Measurements from ENCODE around the gene PACSIN2. TPM values are rescaled to one million over a fixed set of nuclear protein-coding genes. Genes with fewer than 3 reads are reported as not detected.
"Not testable (repeated sequence)": the region's sequence is repeated elsewhere in the genome, so short reads cannot be mapped to it uniquely, and the experiment has no call there.

PACSIN2 gene
- total RNA-seq, 3 donors from 2014 or later: 43.8 to 82.7 (median 72.4) TPM

DNA sequence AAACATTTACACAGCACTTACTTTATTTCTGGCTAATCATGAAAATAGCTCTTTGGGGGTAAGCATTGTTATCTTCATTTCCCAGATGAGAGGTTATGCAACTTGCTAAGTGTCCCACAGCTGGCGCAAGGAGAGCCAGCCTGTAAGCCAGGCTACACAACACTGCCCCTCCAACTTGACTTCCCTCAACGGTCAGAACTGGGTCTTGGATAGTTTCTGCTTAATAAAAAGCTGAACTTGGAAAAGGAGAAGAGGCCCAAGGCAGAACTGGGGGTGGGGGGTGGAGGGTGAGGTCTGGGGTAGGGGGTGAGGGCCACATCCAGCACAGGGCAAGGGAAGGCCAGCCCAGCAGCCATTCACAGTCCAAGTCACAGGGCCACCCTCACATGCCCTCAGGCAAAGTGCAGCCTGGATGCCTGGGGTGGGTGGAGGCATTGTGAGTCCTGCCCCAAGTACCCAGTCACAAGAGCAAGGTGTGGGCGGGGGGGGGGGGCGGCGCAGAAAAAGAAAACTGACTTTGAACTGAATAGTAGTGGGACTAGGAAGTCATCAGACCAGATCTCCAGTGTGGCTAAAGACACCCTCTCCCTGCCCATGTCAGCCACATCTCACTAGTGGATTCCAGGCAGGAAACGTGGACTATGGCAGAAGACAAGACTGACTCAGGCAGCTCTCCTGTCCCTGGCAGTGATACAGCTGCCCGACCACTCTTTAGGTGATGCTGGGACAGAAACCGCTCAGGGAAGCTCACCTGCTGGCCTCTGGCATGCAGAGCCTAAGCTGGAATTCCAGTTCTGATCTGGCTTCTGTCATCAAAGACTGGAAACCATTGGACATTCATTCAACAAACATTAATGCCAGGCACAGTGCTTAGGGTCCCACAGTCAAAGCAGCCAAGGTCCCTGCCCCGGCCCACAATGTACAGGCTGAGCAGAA lies 52.4 kb downstream of the PACSIN2 start:
- TF ChIP-seq POLR2AphosphoS5 (IDR thresholded peaks at IDR 0.05) (no peak), CTCF (IDR thresholded peaks at IDR 0.05) (no peak), POLR2A (IDR thresholded peaks at IDR 0.05) (no peak)
- no peak for DNase-seq (ENCODE audit: low spot score in 2 of 2)
- intact Hi-C loops (cut with DNase I; ENCODE audit: low total_unique reads): no loop called here
- no peaks in the 10 kb centered on the region for H3K36me3 ChIP-seq
- H3K9me3 ChIP-seq: no peaks in the 10 kb centered on the region
- peak overlapping the region; percentile 68 to 74 for H3K27ac ChIP-seq
- no peak overlapping the region for H3K4me3 ChIP-seq
- peaks cover 11 to 13% of the 10 kb centered on the region in 2 donors for H3K4me1 ChIP-seq
- no peaks in the 10 kb centered on the region for H3K27me3 ChIP-seq

DNA sequence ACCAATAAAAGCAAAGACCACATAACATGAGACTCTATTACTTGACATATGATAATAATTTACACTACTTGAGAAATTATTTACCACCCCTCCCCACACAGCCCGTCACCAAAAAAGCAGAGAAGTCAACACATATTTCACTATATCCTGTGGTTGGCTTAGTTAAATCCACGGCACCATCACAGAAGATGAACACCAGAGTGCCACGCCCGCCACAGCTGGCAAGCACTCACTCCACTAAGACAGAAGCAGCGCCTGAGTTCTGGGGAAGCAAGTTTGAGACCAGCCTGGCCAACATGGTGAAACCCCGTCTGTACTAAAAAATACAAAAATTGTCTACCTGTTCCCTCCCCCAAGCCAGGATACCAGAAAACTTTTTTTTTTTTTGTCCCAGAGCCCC lies 53.1 kb downstream of the PACSIN2 start:
- intact Hi-C loops (cut with DNase I; ENCODE audit: low total_unique reads): no loop called here
- H3K27ac ChIP-seq: peak overlapping the region in 1 of 2 donors; percentile 74
- TF ChIP-seq POLR2A (IDR thresholded peaks at IDR 0.05) (no peak), CTCF (IDR thresholded peaks at IDR 0.05) (no peak), POLR2AphosphoS5 (IDR thresholded peaks at IDR 0.05) (no peak)
- no peaks in the 10 kb centered on the region for H3K27me3 ChIP-seq
- no peak for DNase-seq (ENCODE audit: low spot score in 2 of 2)
- peaks cover 11 to 13% of the 10 kb centered on the region in 2 donors for H3K4me1 ChIP-seq
- no peaks in the 10 kb centered on the region for H3K9me3 ChIP-seq
- no peak overlapping the region for H3K4me3 ChIP-seq
- no peaks in the 10 kb centered on the region for H3K36me3 ChIP-seq

DNA sequence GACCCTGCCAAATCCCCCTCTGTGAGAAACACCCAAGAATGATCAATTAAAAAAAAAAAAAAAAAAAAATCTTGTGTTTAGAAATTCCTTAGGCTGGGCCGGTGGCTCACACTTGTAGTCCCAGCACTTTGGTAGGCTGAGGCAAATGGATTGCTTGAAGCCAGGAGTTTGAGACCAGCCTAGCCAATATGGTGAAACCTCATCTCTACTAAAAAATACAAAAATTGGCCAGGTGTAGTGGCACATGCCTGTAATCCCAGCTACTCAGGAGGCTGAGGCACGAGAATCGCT lies 53.6 kb downstream of the PACSIN2 start:
- DNase-seq (ENCODE audit: low spot score in 2 of 2); H3K4me3 ChIP-seq; H3K36me3 ChIP-seq; H3K27me3 ChIP-seq; H3K9me3 ChIP-seq; intact Hi-C loops (cut with DNase I; ENCODE audit: low total_unique reads): not testable (repeated sequence)
- peaks cover 11 to 13% of the 10 kb centered on the region in 2 donors for H3K4me1 ChIP-seq
- H3K27ac ChIP-seq: peak overlapping the region in 1 of 2 donors; percentile 74

GRCh38 chr22:42960531-42961399 lies 54.2 kb downstream of the PACSIN2 start:
- no peaks in the 10 kb centered on the region for H3K27me3 ChIP-seq
- H3K36me3 ChIP-seq: no peaks in the 10 kb centered on the region
- DNase-seq (ENCODE audit: low spot score in 2 of 2): no peak
- H3K9me3 ChIP-seq: no peaks in the 10 kb centered on the region
- H3K27ac ChIP-seq: peak overlapping the region; percentile 1 to 72
- H3K4me1 ChIP-seq: peaks cover 11 to 13% of the 10 kb centered on the region in 2 donors
- no peak overlapping the region for H3K4me3 ChIP-seq
- TF ChIP-seq POLR2A (IDR thresholded peaks at IDR 0.05) (no peak), CTCF (IDR thresholded peaks at IDR 0.05) (no peak), POLR2AphosphoS5 (IDR thresholded peaks at IDR 0.05) (no peak)
- intact Hi-C loops (cut with DNase I; ENCODE audit: low total_unique reads): no loop called here

DNA sequence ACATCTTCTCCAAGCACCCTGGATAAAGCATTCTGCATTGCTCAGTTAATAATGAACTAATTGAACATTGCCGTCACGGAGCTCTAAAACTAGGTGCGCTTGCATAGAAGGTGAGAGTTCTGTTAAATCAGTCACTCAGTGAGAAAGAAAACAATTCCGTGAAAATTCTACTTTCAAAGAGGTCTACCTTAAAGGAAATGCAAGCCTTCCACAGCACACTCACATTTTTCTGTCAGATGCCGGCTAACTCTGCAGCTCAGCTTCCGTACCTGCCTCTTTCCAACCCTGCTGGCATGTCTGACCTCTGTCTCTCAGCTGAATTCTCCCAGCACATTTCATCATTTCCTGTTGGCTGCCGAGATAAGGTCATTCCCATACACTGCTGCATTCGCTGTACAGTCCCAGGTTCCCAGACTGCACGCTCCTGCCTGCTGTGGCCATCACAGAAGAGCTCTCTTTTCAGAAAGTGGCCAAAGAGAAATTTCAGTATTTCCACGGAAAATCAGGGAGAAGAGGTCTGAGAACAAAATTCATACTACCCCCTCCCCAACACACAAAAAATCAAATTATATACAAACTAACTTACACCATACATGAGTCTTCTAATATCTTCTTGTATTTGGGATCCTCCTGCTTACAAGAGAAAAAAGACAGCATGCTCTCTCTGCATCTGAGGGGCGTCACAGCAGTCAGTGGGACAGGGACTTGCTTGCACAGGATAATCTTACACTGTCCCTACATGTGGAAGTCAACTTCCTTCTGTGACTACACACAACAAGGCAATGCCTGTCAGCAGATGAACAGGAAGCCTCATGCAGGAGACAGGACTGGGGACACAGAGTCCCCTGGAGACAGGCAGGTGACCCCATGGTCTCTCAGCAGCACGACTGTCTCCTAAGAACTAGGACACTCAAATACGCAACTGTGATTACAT lies 55.1 kb downstream of the PACSIN2 start:
- Histone ChIP-seq H3K27me3 (no peaks in the 10 kb centered on the region), H3K9me3 (no peaks in the 10 kb centered on the region), H3K4me1 (peaks cover 11 to 13% of the 10 kb centered on the region in 2 donors), H3K4me3 (peak overlapping the region; percentile 14 to 40 (median 14)), H3K27ac (peak overlapping the region; percentile 34 to 72), H3K36me3 (no peaks in the 10 kb centered on the region)
- no peak for TF ChIP-seq CTCF (IDR thresholded peaks at IDR 0.05)
- no peak for TF ChIP-seq POLR2A (IDR thresholded peaks at IDR 0.05)
- peak in 1 of 3 donors; percentile 25 for TF ChIP-seq POLR2AphosphoS5 (IDR thresholded peaks at IDR 0.05)
- DNase-seq (ENCODE audit: low spot score in 2 of 2): peak in 1 of 2 donors; percentile 51
- intact Hi-C loops (cut with DNase I; ENCODE audit: low total_unique reads): no loop called here

All from breast epithelium (tissue), 4 donors.